Measurements from ENCODE around the gene BABAM2.
A peak's percentile ranks its signal among the peaks of the same experiment; 100 is the strongest.
"Not testable (repeated sequence)": the region's sequence is repeated elsewhere in the genome, so short reads cannot be mapped to it uniquely, and the experiment has no call there.

The BABAM2 gene

GRCh38 chr2:27890146-27890923 lies at the start of gene BABAM2, which contains the start of gene RBKS:
Gene BABAM2, plus strand, starts transcription at chr2:27890729. Its CDS starts 3,828 bp downstream, at chr2:27894557.
Gene RBKS, minus strand, starts transcription at chr2:27890387. Its CDS starts 42 bp downstream, at chr2:27890345.
- peak; percentile 96 for DNase-seq

GRCh38 chr2:27842894-27843293 lies 47.6 kb upstream of the BABAM2 start:
- no peak for DNase-seq

GRCh38 chr2:27843992-27844391 lies 46.5 kb upstream of the BABAM2 start:
- DNase-seq, result no peak

- no peak for DNase-seq
Observed at GRCh38 chr2:27844821-27845255, 45.7 kb upstream of the BABAM2 start.

GRCh38 chr2:27847333-27847732 lies 43.2 kb upstream of the BABAM2 start:
- DNase-seq, result no peak

GRCh38 chr2:27849558-27850205 lies 40.8 kb upstream of the BABAM2 start:
- DNase-seq, result no peak

GRCh38 chr2:27852691-27853090 lies 37.8 kb upstream of the BABAM2 start:
- DNase-seq, result no peak

GRCh38 chr2:27854229-27854862 lies 36.2 kb upstream of the BABAM2 start:
- DNase-seq, result no peak

- no peak for DNase-seq
Observed at GRCh38 chr2:27855476-27855875, 35.1 kb upstream of the BABAM2 start.

GRCh38 chr2:27856386-27856785 lies 34.1 kb upstream of the BABAM2 start:
- no peak for DNase-seq

- DNase-seq, result no peak
Observed at GRCh38 chr2:27856956-27857355, 33.6 kb upstream of the BABAM2 start.

GRCh38 chr2:27857417-27858172 lies 32.9 kb upstream of the BABAM2 start:
- no peak for DNase-seq

GRCh38 chr2:27860111-27860510 lies 30.4 kb upstream of the BABAM2 start:
- DNase-seq, result no peak

GRCh38 chr2:27863146-27863545 lies 27.4 kb upstream of the BABAM2 start:
- DNase-seq, result no peak

GRCh38 chr2:27863955-27864354 lies 26.6 kb upstream of the BABAM2 start:
- DNase-seq, result not testable (repeated sequence)

GRCh38 chr2:27866237-27866636 lies 24.3 kb upstream of the BABAM2 start:
- no peak for DNase-seq

GRCh38 chr2:27869763-27870162 lies 20.8 kb upstream of the BABAM2 start:
- DNase-seq, result no peak

GRCh38 chr2:27870724-27871123 lies 19.8 kb upstream of the BABAM2 start:
- DNase-seq, result no peak

GRCh38 chr2:27871802-27872201 lies 18.7 kb upstream of the BABAM2 start:
- DNase-seq, result no peak

- no peak for DNase-seq
Observed at GRCh38 chr2:27873091-27873490, 17.4 kb upstream of the BABAM2 start.

- DNase-seq, result no peak
Observed at GRCh38 chr2:27875089-27875881, 15.2 kb upstream of the BABAM2 start.

- DNase-seq, result no peak
Observed at GRCh38 chr2:27878825-27879224, 11.7 kb upstream of the BABAM2 start.
